K562 (cell line): ENCODE data around the gene CTF1. TPM values are rescaled to one million over a fixed set of nuclear protein-coding genes. Genes with fewer than 3 reads are reported as not detected.

Experiments used
- ATF2 ChIP-seq: sonication (generic); formaldehyde crosslinking; IDR thresholded peaks from 2 replicates; pipeline ENCODE4 v1.8.1; 2022; ENCODE audit warnings: missing genetic modification reagents
- BMI1 ChIP-seq: fragments of 150-350 bp; IDR thresholded peaks from 2 replicates; pipeline ENCODE4 v1.6.1; 2014; ENCODE audit warnings: low read length
- ELK3 ChIP-seq: fragments of 450-650 bp; formaldehyde crosslinking; IDR thresholded peaks from 2 replicates; pipeline ENCODE4 v1.4.0; 2020; ENCODE audit warnings: mild to moderate bottlenecking
- FOXP4 ChIP-seq: sonication (generic); formaldehyde crosslinking; IDR thresholded peaks from 2 replicates; pipeline ENCODE4 v1.8.0; 2022; ENCODE audit warnings: mild to moderate bottlenecking, missing genetic modification reagents, borderline replicate concordance
- HNRNPH1 ChIP-seq: fragments of 200-400 bp; formaldehyde crosslinking; optimal IDR thresholded peaks from 2 replicates; pipeline ENCODE3; 2017; ENCODE audit warnings: low read depth, mild to moderate bottlenecking, low read length, moderate library complexity
- NFRKB ChIP-seq: fragments of 450-650 bp; IDR thresholded peaks from 2 replicates; pipeline ENCODE4 v1.6.1; 2016; ENCODE audit warnings: low read depth
- NFXL1 ChIP-seq: fragments of 450-650 bp; formaldehyde crosslinking; IDR thresholded peaks from 2 replicates; pipeline ENCODE4 v1.4.0; 2021; ENCODE audit warnings: mild to moderate bottlenecking
- NRF1 ChIP-seq, 2 experiments: fragments of 450-650 bp; IDR thresholded peaks in 1 of 2; conservative IDR thresholded peaks in 1 of 2; 2 replicates each; pipeline ENCODE4 v1.6.1; 2014; ENCODE audit warnings: mild to moderate bottlenecking in 2 of 2
- PHF21A ChIP-seq: fragments of 450-650 bp; IDR thresholded peaks from 2 replicates; pipeline ENCODE4 v1.6.1; 2017; ENCODE audit warnings: low read depth, borderline replicate concordance
- RBM14 ChIP-seq: fragments of 200-400 bp; formaldehyde crosslinking; IDR thresholded peaks from 2 replicates; pipeline ENCODE4 v1.6.1; 2018; ENCODE audit warnings: low read depth, mild to moderate bottlenecking, low read length, moderate library complexity, borderline replicate concordance; ENCODE audit not compliant: insufficient read depth
- TAF15 ChIP-seq: fragments of 200-400 bp; formaldehyde crosslinking; IDR thresholded peaks from 2 replicates; pipeline ENCODE4 v1.6.1; 2017; ENCODE audit warnings: mild to moderate bottlenecking, low read depth, low read length, moderate library complexity
- TCF7L2 ChIP-seq: fragments of 150-350 bp; IDR thresholded peaks from 2 replicates; pipeline ENCODE4 v1.6.1; 2016; ENCODE audit warnings: low read depth, mild to moderate bottlenecking, low read length, moderate library complexity
- ZNF143 ChIP-seq: sonication (generic); formaldehyde crosslinking; IDR thresholded peaks from 2 replicates; pipeline ENCODE4 v1.9.0; 2022; ENCODE audit warnings: mild to moderate bottlenecking, missing genetic modification reagents
- ZNF239 ChIP-seq: fragments of 250-450 bp; sonication (Bioruptor Pico); IDR thresholded peaks from 2 replicates; pipeline ENCODE4 v1.4.0; 2020; ENCODE audit warnings: mild to moderate bottlenecking
- ZNF347 ChIP-seq: fragments of 450-650 bp; formaldehyde crosslinking; IDR thresholded peaks from 2 replicates; pipeline ENCODE4 v1.4.0; 2020; ENCODE audit warnings: low read depth, mild to moderate bottlenecking, moderate library complexity
- ZNF655 ChIP-seq: fragments of 250-450 bp; sonication (Bioruptor Pico); IDR thresholded peaks from 2 replicates; pipeline ENCODE4 v1.5.0; 2021
- ZNF668 ChIP-seq: fragments of 250-450 bp; sonication (Bioruptor Pico); IDR thresholded peaks from 2 replicates; pipeline ENCODE4 v1.8.0; 2022; ENCODE audit warnings: mild to moderate bottlenecking, inconsistent platforms
- polyA plus RNA-seq, 8 experiments: library from polyadenylated mRNA; depleted of rRNA in 4 of 8; stranded (reverse) in 5 of 8; unstranded in 3 of 8; fragments of >200 nt; fragmentation: Nextera tagmentation in 2 of 8; fragmentation: Illumina TruSeq in 1 of 8; extraction: Ambion mirVana in 2 of 8; extraction: Trizol in 1 of 8; gene quantifications; 2 replicates each; pipeline versions ENCODE4 v1.2.1 to v1.2.3, GENCODE V29; 2011 to 2014; ENCODE audit warnings: inconsistent platforms in 1 of 8, missing spikeins in 1 of 8
- total RNA-seq, 7 experiments: library from RNA; depleted of rRNA in 6 of 7; stranded (reverse); fragments of >200 nt in 6 of 7; fragmentation: Illumina TruSeq in 2 of 7; extraction: Trizol in 2 of 7; gene quantifications; 2 replicates each; pipeline versions ENCODE4 v1.2.1 to v1.2.3, GENCODE V29; 2011 to 2021; ENCODE audit warnings: low replicate concordance in 1 of 7

The CTF1 gene
- total and polyA plus RNA-seq, 9 of the 15 experiments (the other 6 are each of a cell fraction or from before 2014, with no cell fraction given): 0.24 to 2.5 (median 0.44) TPM

- no peak for TF ChIP-seq FOXP4
- no peak for TF ChIP-seq TAF15
- peak; percentile 69; the same call in 1 of the 2 replicates for TF ChIP-seq NFRKB
- no peak for TF ChIP-seq BMI1
- TF ChIP-seq RBM14: 0 out of 2 replicates have a peak, but pooled peaks have one; percentile 24
- TF ChIP-seq ZNF347: no peak
- peak; percentile 15; the same call in 1 of the 2 replicates for TF ChIP-seq ZNF239
- no peak for TF ChIP-seq NFXL1 (CRISPR knock-in tag)
- no peak for TF ChIP-seq HNRNPH1
- TF ChIP-seq TCF7L2: no peak
- no peak for TF ChIP-seq ZNF668 (CRISPR knock-in tag)
- no peak for TF ChIP-seq ZNF655 (CRISPR knock-in tag)
- no peak for TF ChIP-seq ATF2 (CRISPR knock-in tag)
- peak; percentile 86 to 89 for TF ChIP-seq NRF1 (conservative IDR thresholded peaks at IDR 0.05 in 1 of 2, IDR thresholded peaks at IDR 0.05 in 1 of 2)
- no peak for TF ChIP-seq PHF21A
- no peak for TF ChIP-seq ELK3
- TF ChIP-seq ZNF143 (CRISPR knock-in tag): no peak
Observed at GRCh38 chr16:30874821-30875717, 21.3 kb upstream of the CTF1 start (continued).
